DMS79 (cell line): ENCODE data around the gene NBEAL1.
"Not testable (repeated sequence)": the region's sequence is repeated elsewhere in the genome, so short reads cannot be mapped to it uniquely, and the experiment has no call there.

Experiments
- DNase-seq: peaks from one replicate; lab custom pipeline; 2025; lab: John Stamatoyannopoulos, UW

Gene NBEAL1

DNA sequence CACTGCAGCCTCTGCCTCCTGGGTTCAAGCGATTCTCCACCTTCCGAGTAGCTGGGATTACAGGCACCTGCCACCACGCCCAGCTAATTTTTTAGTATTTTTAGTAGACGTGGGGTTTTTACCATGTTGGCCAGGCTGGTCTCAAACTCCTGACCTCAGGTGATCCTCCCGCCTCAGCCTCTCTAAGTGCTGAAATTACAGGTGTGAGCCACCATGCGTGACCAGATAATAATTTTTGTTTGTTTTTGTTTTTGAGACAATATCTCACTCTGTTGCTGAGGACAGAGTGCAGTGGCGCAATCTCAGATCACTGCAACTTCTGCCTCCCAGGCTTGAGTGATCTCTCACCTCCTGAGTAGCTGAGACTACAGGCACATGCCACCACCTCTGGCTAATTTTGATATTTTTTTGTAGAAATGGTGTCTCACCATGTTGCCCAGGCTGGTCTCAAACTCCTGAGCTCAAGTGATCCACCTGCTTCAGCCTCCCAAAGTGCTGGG, 100.6 kb downstream of the NBEAL1 start:
- not testable (repeated sequence) for DNase-seq

DNA sequence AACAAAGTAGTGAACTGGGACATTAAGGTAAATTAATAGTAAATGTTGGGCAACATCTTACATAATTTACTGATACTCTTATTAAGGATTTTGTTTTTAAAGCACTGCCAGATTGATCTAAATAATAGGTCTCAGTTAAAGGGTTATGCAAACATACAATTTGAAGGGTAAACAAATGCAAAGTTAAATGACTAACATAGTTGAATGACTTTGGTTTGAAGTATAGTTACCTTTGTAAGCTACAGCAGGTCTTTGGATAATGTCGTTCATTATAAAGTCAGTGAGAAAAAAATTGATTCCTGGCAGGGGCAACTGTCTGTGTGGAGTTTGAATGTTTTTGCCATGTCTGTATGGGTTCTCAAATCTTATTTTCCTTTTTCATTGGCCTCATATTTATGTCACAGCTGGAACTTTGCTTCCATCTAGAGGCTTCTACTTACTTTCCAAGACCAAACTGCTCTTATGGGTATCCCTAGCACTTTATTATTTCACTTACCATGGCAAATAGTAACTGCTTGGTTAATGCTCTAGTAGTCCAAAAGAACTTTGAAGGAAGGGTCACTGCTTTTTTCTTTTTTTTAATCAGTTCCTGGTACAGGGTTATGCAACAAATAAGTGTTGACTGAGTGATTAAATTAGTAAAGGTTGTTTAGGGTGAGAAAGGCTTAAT, 107.8 kb downstream of the NBEAL1 start:
- DNase-seq: no peak

DNA sequence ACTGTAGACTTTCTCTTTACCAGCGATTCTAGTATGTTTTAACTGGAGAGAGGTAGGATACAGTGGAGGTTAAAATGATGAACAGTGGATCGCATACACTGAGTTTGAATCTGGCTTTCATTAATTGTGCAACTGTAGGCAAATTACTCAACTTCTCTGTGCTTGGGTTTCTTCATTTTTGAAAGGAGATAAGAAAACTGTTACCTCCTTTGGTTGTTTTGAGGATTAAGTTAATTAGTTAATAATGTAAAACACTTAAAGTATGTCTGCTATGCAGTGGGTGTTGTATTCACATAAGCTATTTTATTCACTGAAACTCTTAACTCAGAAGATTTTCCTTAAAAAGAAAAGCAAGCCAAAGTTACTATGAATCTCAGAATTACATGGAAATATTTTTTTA, 112.3 kb downstream of the NBEAL1 start:
- no peak for DNase-seq

DNA sequence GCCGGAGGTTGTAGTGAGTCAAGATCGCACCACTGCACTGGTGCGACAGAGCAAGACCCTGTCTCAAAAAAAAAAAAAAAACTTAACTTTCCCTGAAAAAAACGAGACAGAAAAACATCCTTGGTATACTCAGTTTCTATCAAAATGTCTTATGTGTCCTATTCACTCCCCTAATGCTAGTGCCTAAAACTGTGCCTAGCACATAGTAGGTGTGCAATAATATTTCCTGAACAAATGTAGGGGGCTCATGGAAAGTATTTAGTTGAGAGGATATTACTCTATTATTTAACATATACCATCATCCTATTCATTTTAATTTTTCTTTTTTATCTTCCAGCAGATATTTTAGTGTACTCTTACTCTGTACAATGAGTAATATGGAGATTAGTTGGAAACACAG, 120.4 kb downstream of the NBEAL1 start:
- DNase-seq: no peak

DNA sequence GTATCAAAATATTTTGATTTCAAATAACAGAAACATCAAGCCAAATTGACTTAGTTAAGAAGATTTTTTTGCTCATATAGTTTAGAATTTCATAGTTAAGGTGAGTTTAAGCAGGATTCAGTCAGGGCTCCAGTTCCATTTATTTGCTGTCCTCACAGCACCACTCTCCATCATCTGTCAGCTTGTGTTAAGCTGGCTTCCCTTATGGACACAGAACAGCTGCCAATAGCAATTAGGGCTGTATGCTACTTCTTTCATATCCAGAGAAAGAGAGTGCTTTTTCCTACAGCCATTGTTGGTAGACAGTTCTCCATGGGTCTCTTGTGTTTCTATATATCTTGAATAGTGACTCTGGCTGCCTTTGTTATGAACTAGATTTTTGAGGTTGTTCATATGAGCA, 128.7 kb downstream of the NBEAL1 start:
- DNase-seq: no peak

DNA sequence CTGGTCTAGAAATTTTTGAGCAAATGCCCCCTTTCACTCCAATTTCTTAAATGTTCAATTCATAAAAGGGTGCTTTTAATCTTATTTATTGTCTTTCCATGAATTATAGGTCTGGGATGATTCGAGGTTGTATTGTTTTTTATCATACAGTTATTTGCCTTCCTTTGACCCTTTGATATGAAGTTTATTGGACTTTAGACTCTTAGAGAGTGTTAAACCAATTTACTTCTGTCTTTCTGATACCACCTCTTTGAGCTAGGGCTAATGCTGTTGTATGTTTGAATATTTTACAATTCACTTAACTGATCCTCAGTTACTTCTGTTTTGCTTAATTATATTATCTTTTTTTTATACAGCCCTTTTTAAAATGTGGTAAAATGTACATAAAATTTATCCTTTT, 134.5 kb downstream of the NBEAL1 start:
- DNase-seq: no peak

DNA sequence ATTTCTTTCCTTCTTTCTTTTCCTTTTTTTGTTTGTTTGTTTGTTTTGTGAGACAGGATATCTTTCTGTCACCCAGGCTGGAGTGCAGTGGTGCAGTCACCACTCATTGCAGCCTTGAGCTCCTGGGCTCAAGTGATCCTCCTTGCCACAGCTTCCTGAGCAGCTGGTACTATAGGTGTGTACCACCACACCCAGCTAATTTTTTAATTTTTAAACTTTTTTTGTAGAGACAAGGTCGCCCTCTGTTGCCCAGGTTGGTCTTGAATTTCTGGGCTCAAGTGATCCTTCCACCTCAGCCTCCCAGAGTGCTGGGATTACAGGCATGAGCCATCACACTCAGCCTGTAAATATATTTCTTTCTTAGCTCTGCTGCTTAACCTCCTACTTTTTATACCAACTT, 140.7 kb downstream of the NBEAL1 start:
- DNase-seq: no peak

DNA sequence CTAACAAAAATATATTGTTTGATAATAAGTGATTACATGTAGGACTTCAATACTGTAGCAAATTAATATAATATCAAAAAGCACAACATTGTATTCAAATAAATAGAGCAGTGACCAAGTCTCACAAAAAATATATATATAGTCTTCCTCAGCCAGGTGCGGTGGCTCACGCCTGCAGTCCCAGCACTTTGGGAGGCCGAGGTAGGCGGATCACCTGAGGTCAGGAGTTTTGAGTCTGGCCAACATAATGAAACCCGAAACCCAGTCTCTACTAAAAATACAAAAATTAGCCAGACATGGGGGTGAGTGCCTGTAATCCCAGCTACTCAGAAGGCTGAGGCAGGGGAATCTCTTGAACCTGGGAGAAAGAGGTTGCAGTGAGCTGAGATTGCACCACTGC, 148.0 kb downstream of the NBEAL1 start:
- DNase-seq: not testable (repeated sequence)

DNA sequence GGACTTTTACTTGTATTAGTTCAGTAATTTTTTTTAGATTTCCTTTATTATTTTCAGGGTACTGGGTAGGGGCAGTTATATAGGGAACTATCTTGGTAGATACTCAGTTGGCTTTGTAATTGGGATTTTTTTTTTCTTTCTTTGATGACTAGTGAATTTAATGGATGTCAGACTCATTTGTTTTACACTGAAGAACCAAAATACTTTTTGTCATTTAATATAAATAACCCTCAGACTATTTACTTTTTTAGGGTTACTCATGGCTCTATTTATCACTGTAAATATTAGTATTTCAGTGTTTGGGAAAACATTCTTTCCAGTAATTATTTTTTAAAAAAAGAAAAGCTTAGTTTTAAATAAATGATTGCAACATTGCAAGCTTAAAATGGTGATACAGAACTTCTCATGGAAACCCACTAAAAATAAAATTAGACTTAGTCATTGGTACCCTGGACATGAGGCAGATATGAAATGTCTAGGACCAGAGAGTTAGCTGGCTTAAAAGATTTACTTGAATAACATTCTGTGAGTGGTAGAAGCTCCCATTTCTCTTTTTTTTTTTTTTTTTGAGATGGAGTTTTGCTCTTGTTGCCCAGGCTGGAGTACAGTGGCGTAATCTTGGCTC, 149.7 kb downstream of the NBEAL1 start:
- no peak for DNase-seq

DNA sequence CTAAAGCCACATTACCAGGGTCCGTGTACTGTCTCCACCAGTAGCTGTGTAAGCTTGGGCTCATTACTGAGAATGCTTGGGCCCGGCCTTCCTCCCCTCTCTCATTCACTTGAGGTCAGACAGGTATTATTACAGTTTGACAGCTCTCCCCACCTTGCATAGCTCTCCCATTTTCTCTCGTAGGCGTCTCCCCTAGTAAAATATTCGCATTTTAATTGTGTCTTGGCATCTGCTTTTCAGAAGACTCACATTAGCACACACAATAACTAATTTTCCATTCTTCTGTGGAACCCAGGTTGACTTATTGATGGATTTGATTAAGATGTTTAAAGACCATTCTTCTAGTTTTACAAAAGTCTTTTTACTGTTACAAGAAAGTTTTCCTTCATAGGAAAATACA, 153.1 kb downstream of the NBEAL1 start:
- no peak for DNase-seq

DNA sequence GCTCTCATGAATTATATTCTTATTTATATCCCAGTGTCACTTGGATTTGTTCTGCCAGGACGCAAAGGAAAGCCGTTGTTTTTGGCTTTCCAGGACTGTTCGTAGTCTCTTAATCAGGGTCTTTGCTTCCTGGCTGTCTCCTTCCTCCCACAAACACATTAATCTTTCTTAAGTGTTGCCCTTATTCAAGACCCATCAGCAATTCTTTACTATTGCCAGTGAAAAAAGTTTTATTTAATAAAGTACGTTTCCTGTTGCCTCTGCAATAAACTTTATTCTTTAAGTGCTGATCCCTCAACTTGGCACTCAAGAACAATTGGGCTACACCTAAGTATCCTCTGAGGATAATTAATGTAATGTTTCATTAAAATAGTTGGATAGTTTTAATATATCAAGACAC, 155.8 kb downstream of the NBEAL1 start:
- no peak for DNase-seq

DNA sequence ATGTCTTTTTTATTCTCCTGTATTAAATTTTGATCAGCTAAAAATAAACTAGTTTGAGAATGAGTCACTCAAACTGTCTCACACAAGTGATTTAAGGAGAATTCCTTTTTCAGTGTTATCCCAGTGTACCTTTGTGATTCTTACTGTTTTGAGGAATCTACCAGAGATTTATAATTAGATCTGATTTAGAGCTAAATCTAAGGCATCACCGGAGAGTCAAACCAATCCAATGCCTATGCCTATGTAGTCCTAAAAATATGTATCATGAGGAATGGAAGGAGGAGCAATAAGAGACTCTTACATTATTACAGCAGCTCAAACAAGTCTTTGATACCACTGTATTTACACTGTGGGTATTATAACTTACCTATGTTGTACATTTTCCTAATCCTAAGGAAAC, 160.7 kb downstream of the NBEAL1 start:
- DNase-seq: no peak

DNA sequence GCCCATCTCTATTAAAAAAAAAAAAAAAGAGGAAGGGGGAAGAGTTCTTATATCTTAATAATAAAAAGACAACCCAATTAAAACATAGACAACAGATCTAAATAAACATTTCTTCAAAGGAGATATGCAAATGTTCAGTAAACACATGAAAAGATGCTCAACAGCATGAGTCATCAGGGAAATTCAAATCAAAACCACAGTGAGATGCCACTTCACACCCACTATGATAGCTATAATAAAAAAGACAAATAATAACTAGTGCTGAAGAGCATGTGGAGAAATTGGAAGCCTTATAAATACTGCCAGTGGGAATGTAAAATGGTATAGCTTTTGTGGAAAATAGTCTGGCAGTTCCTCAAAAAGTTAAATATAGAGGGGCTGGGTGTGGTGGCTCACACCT, 162.7 kb downstream of the NBEAL1 start:
- DNase-seq: no peak

DNA sequence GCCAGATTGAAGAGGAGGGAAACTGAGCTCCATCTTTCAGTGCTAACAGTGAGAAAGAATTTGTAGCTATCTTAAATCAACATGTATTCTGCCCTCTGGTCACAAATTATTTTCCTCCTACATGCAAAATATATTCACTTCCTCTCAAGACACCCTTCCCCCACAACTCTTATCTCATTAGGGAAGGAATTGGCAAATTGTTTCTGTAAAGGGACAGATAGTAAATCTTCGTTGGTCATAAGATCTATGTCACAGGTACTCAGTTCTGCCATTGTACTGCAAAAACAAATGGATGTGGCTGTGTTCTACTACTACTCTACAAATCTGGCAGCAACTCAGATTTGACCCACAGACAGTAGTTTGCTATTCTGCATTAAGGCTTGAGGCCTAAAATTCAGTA, 171.2 kb downstream of the NBEAL1 start:
- no peak for DNase-seq

DNA sequence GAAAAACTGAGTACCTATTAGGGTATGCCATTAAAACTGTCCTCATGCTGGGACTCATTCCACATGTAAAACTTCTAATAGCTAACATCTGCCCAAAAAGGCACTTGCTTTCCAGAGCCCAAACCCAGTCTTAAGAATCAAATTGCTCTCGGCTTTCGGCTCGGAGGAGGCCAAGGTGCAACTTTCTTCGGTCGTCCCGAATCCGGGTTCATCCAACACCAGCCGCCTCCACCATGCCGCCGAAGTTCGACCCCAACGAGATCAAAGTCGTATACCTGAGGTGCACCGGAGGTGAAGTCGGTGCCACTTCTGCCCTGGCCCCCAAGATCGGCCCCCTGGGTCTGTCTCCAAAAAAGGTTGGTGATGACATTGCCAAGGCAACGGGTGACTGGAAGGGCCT, 175.9 kb downstream of the NBEAL1 start:
- DNase-seq: not testable (repeated sequence)

DNA sequence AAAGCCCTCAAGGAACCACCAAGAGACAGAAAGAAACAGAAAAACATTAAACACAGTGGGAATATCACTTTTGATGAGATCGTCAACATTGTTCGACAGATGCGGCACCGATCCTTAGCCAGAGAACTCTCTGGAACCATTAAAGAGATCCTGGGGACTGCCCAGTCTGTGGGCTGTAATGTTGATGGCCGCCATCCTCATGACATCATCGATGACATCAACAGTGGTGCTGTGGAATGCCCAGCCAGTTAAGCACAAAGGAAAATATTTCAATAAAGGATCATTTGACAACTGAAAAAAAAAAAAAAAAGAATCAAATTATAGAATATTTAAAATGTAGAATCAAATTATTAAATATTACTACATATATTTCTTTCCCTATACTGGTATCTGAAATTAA, 176.4 kb downstream of the NBEAL1 start:
- not testable (repeated sequence) for DNase-seq

DNA sequence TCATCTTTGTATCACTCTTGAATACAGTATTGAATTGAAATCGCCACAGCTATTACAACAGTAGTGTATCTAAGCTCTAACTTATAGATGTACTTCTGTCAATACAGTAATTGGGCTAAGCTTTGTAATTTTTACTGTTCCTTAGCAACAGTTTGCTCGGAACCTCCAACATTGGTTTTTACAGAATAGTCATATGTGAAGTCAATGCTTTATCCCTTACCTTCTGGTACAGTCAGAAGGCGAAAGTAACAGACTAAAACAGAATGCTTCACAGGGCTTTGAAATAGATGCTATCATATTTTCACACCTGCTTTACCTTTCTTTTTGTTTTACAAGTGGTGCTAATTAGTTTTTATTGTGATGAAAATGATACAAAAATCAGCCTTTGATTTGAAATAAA, 177.3 kb downstream of the NBEAL1 start:
- no peak for DNase-seq

DNA sequence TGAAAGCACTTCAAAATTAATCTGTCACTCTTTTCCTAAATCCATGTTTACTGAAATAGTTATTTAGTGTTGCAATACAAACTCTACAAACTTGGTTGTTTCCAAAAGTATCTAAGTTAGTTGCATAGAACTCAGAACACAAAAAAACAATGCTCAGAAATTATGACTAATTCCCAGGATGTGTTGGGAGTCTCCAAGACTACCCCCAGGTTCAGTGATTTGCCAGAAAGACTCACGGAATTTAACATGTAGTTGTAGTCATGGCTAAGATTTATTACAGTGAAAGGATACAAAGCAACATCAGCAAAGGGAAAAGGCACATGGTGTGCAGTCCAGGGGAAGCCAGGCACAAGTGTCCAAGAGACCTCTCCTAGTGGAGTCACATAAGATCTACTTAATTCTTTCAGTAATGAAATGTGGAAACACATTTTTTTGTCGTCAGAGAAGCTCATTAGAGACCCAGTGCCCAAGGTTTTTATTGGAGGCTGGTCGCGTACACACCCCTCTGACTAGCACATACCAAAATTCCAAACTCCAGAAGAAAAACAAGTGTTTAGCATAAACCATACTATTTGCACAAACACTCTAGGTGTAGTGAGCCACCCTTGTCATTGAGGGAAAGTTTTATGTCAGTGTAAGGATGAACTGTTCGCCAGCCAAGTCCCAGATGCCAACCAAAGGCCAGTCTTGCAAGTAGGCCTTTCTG, 180.8 kb downstream of the NBEAL1 start:
- no peak for DNase-seq

DNA sequence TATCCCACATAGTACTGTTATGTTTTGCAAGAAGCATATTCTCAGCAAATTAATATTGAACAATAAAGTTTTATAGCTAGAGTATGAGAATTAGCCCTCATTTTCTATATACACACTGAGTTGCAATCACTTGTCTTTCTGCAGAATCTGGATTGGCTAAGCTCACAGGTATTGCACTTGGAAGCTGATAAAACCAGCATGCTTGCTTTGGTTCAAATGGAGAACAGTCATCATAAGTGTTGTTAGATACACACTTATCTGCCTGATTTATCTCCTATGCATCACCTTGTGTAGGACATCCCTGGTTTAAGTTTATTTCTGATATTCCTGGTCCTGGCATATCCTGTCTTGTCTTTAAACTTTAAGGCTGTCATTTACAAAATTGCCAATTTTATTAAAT, 186.2 kb downstream of the NBEAL1 start:
- DNase-seq: no peak

DNA sequence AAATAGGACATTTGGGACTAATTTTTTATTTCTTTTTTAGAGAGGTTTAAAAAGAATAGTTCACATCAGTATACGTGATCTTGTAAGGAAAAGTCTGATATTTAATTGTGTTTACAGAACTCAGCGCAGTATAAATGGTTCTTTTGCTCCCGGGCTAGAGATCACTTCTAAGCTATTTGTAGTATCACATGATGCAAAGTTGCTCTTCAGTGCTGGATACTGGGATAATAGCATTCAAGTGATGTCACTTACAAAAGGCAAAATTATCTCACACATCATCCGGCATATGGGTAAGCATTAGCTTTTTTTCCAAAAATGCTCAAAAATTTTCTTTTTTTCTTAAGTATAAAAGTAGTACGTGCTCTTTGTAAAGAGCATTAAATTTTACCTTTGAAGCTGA, 186.8 kb downstream of the NBEAL1 start:
- no peak for DNase-seq

DNA sequence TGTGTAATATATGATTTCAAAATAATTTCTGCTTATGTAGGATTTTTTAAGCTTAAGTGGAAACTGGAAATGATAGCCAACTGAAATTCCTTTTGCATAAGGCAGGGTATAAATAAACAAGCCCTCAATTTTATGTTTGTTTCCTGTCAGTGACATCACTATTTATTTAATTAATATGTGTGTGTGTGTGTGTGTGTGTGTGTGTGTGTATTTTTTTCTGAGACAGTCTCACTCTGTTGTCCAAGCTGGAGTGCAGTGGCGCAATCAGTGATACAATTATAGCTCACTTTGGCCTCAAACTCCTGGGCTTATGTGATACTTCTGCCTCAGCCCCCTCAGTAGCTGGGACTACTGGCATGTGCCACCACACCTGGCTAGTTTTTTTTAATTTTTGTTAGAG, 194.9 kb downstream of the NBEAL1 start:
- DNase-seq: no peak

DNA sequence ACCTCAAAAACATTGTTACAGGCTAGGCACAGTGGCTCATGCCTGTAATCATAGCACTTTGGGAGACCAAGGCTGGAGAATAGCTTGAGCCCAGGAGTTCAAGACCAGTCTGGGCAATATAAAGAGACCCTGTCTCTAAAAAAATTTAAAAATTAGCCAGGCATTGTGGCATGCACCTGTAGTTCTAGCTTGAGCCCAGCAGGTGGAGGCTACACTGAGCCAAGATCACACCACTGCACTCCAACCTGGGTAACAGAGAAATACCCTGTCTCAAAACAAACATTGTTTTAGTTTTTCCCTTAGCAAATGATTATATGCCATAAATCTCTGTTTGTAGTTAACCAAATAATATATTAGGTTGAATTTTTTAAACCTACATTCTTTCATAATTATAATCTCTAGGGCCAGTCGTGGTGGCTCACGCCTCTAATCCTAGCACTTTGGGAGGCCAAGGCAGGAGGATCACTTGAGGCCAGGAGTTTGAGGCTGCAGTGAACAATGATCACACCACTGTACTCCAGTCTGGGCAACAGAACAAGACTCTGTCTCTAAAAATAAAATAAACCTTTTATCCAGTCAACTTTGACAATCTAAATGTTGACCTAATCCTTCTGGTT, 210.9 kb downstream of the NBEAL1 start:
- no peak for DNase-seq

DNA sequence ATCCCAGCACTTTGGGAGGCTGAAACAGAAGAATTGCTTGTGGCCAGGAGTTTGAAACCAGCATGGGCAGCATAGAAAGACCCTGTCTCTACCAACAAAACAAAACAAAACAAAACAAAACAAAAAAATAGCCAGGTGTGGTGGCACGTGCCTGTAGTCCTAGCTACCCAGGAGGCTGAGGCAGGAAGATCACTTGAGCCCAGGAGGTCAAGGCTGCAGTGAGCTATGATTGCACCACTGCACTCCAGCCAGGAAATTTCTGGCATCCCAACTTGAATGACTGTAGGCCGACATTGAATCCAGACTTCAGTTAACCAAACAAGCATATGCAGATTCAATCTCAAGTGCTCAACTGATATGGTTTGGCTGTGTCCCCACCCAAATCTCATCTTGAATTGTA, 215.0 kb downstream of the NBEAL1 start:
- not testable (repeated sequence) for DNase-seq
